Umbilical cord (tissue), 2 donors: ENCODE data around the gene CCDC43. TPM values are rescaled to one million over a fixed set of nuclear protein-coding genes. Genes with fewer than 3 reads are reported as not detected.
A peak's percentile ranks its signal among the peaks of the same experiment; 100 is the strongest.

Source experiments
- DNase-seq: peaks from one replicate; pipeline ENCODE4 v3.0.0-alpha.2; 2015; ENCODE audit warnings: low spot score
- total RNA-seq: library from RNA; depleted of rRNA; stranded (reverse); fragments of >200 nt; gene quantifications from one replicate; pipeline ENCODE4 v1.2.3, GENCODE V29; 2014; ENCODE audit warnings: low replicate concordance; ENCODE audit not compliant: insufficient read depth

CCDC43 gene
- total RNA-seq, 1 donor from 2014 or later = 31.1 TPM

DNA sequence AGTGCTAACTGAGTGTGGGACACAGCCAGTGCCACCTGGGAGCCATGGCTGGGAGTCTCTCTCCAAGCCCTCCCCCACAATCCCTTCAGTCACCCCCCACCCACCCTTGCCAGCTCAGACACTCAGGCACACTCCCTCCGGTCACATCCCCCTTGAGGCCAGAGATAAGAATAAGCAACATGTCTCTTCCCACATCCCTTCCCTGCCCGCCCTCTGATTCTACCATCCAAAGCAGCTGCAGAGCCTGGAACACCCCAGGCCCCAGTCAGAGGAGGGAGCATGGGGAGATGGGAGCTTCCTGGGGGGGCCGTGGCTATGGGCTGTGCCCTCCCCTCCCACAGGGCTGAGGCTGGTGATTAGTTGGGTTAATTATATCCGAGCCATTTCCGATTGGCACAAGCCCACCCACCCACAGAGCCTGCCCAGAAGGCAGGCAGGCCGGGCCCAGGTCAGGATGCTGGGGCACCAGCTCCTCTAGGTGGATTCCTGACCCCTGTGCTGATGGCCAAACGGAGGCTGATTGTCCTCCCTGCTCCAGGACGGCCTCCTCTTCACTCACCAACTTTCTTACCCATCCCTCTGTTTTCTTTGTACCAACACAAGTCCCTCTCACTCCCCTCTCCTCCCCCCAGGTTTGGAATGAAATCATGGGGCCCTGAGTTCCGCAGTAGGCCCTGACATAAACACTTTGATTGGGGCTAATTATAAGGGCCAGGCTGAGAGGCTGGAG is 61.9 kb downstream of the CCDC43 start:
- peak; percentile 70 for DNase-seq

Other genes with a start within 250 kb of the CCDC43 start
- 28.2 TPM for gene GPATCH8, start 186.4 kb downstream of the CCDC43 start, total RNA-seq
- gene FZD2, start 132.3 kb downstream of the CCDC43 start, total RNA-seq = 19.5 TPM
- gene MEIOC, start 33.3 kb downstream of the CCDC43 start, total RNA-seq = 8.9 TPM
- 5.1 TPM for gene DBF4B, start 18.9 kb upstream of the CCDC43 start, total RNA-seq
- gene ADAM11, start 69.2 kb upstream of the CCDC43 start, total RNA-seq = 1.4 TPM
- 22.4 TPM for gene GJC1, start 140.5 kb upstream of the CCDC43 start, total RNA-seq
- not detected for gene HIGD1B, start 158.1 kb upstream of the CCDC43 start, total RNA-seq
- 57.8 TPM for gene EFTUD2, start 209.7 kb upstream of the CCDC43 start, total RNA-seq
- 6.7 TPM for gene GFAP, start 225.7 kb upstream of the CCDC43 start, total RNA-seq